HG03064 (cell line): ENCODE results near the gene OR6N2.

Experiments
- ATAC-seq: cut with Tn5 transposase; IDR thresholded peaks from one replicate; pipeline ENCODE4 v1.9.1; 2021; ENCODE audit warnings: low read depth; ENCODE audit not compliant: unreplicated experiment

OR6N2 gene, protein sequence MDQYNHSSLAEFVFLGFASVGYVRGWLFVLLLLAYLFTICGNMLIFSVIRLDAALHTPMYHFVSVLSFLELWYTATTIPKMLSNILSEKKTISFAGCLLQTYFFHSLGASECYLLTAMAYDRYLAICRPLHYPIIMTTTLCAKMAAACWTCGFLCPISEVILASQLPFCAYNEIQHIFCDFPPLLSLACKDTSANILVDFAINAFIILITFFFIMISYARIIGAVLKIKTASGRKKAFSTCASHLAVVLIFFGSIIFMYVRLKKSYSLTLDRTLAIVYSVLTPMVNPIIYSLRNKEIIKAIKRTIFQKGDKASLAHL

DNA sequence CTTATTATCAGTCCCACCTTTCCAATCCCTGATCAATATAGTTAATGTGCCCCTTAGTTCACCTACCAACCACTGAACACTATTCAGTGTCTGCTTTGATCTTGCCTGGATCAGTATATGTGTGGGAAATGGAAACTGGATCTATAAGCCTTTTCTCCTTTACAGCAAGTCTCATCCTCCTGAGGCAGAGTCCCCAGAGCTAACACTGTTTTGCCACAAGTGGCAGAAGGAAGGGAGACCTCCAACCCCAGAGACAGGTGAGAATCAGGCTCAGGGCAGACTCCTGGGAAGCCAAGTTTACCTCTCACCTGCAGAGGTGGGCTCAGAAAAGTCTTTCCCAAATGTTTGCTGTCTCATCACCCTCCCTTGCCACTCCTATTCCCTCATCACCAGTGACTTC lies at the start of gene OR6N2:
TSS of gene OR6N2 (minus strand) at position 101 of the 400 bp plus-strand sequence. CDS start 3,569 bp downstream, outside the sequence.
- ATAC-seq: no peak

DNA sequence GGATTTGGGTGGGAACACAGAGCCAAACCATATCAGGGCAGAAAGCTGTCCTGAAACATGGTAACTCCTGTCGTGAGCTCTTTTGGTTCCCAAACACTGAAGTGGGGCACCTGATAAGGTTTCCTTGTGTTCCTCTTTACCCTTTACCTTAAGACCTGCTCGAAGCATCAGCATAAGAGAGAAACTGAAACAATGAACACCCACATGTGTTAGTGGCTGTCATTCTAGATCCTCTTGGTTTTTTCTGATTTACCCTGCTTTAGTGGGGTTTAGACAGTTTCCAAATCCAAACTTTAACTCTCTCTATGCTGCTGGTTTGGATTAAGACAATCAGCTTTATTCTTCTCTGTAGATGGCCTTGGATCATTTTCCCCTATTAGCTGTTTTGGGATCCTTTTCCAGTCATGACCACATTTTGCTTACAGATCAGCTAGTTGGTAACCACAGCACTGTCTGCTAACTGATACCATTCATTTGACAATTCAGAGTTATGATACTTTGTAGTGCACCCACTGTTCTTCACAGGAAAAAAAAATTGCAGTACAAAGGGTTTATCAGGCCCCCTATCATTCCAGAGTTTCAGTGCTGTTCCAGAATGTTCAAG lies 49.2 kb upstream of the OR6N2 start:
- peak; percentile 51 for ATAC-seq

DNA sequence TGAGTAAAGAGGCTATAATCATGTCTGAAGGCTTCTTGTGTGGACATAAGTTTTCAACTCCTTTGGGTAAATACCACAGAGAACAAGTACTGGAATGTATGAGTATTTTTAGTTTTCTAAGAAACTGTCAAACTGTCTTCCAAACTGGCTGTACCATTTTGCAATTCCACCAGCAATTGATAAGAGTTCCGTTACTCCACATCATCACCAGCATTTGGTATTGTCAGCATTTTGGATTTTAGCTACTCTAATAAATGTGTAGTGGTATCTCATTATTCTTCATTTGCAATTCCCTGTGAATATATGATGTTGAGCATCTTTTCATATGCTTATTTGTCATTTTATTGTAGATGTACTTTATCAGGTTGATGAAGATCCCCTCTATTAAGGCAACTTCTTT lies 40.7 kb upstream of the OR6N2 start:
- no peak for ATAC-seq

DNA sequence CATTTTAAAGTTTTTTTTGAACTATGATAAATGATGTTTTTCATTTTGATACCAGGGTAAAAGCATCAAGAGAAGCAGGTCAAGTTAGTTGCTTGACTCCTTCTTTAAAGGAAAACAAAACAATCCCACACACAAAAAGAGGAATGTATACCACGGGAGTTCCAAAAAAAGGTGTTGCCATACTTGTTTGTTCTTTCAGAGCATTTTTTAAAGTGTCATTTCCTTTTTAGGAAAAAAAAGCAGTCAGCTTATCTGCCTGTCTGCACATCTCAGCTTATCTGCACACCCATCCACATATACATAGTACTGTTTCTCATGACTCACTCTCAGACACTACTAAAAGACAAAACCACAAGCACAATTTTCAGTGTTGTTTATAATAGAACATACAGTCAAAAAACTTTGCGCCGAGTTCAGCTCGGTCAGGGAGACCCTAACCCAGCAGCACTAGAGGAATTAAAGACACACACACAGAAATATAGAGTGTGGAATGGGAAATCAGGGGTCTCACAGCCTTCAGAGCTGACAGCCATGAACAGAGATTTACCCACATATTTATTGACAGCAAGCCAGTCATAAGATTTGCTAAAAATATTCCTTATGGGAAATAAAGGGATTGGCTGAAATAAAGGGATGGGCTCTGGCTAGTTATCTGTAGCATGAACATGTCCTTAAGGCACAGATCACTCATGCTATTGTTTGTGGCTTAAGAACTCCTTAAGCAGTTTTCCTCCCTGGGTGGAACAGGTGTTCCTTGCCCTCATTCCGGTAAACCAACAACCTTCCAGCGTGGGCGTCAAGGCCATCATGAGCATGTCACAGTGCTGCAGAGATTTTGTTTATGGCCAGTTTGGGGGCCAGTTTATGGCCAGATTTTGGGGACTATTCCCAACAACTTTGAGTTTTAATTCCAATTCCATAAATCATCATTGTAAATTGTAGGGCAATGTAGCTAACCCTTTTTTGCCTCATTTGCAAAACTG lies 38.7 kb upstream of the OR6N2 start:
- peak; percentile 86 for ATAC-seq

DNA sequence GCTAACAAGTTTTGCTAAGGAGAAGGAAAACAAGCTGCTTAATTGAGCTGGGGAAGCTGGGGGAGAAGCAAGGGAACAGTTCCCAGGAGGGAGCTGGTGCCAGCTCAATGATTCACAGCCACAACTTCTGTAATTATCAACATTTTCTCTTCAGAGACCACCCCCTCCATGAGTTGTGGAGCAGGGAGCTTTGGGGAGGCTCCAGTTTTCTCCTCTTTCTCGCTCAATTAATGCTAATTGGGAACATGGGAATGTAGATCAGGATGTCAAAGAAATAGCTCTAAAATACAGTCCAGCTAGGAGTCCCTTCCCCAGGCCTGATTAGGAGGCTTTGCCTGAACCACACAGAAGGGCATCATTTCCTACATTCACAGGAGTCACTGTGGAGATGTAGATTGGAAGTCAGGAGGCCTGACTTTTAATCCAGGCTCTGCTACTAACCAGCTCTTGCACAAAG lies 38.0 kb upstream of the OR6N2 start:
- peak; percentile 22 for ATAC-seq

DNA sequence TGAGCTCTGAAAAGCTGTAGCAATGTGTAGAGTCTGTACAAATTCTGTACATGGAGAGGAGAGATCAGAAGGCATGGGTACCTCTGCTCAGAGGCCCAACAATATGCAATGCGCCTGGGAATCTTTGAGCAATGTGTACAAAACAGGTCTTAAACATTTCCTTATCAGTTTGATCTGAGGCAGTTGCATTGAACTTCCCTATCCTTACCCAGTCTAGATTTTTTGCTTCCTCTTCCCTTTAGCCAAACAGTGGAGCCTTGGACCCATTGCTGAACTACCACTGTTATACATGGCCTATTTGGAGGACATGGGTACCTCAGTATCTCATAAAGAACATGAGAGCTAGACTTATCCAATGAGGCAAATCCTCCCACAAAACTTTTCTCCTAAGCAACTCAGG lies 37.6 kb upstream of the OR6N2 start:
- ATAC-seq: no peak

DNA sequence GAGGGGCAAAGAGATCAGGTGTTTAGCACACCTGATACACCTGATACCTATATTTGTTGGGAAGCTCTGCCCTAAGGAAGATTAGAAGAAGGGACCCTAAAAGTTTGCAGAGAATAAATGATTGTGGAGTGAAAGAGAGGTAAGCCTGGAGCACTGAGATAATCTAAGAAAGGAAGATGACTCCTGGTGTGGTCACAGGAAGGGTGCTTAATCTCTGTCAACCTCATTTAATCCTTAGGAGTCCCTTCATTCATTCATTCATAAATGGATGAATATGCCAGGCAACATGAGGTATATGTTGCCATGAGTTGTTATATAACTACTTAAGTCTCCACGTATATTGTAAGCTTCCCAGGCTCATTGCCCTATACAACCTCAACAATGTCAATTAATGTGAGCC lies 34.0 kb upstream of the OR6N2 start:
- no peak for ATAC-seq

DNA sequence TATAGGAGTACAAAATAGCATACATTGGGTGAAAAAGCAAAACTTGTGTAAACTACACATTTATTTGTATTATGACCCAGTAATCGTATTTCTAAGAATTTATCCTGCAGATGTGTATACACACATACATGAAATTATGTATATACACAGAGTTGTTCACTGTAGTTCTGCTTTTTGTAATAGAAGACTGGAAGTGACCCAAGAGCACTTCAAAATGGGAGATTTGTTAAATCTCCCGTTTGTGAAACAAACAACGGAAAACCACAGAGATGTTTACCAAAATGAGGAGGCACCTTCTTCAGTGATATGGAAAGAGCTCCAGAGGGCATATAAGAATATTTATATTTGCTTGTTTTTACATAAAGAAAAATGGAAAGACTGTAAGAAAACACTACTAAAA lies 32.2 kb upstream of the OR6N2 start:
- no peak for ATAC-seq

DNA sequence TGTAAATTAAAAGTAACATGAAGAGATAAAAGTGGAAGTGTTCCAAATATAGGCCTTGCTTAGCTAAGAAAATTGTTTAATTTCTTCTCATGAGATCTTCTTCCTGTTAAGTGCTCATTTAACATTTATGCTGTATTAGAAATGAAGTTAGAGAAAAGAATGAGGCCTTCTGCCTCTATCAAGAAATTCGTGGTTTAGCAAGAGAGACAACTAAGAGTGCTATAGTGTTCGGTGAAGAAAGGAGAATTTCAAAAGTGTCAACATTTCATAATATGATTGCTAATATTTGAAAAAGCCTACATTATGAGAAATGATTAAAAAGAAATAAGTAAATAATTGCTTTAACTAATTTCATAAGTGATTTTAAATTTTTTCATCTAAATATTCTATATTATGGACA lies 31.3 kb upstream of the OR6N2 start:
- ATAC-seq: no peak

DNA sequence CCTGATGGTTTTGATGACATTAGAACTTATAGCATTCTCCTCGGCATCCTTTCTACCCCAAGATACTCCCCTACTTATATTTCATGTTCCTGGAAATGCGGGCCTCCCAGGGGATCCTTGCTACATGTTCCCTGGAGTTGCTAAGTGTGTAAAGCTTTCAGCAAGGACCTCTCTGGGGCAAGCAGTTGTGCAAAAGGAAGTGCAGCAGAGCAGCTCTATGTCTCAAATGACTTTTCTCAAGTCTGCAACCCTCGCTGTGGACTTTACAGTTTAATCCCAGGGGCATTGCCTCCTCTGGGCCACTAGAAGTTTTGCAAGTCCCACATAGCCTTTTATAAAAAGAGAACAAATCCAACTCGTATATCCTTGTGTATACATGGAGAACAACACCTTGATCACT lies 29.3 kb upstream of the OR6N2 start:
- ATAC-seq: no peak

DNA sequence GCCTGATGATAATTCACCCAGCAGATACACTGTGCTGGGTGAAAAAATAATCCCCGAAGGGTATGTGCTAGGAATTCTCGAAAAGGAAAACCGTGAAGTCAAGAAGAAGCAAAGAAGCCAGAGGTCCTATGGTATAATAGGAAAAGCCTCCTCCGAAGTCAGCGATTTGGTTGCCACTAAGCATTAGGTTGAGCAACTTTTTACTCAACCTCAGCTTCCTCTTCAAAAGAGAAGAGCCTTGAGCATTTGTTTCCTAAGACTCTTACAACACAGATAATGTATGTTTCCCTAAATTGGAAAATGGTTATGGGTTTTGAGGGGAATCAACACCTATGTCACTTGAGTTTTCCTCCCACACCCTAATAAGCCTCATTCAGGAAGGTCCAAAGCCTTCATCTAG lies 28.9 kb upstream of the OR6N2 start:
- no peak for ATAC-seq

DNA sequence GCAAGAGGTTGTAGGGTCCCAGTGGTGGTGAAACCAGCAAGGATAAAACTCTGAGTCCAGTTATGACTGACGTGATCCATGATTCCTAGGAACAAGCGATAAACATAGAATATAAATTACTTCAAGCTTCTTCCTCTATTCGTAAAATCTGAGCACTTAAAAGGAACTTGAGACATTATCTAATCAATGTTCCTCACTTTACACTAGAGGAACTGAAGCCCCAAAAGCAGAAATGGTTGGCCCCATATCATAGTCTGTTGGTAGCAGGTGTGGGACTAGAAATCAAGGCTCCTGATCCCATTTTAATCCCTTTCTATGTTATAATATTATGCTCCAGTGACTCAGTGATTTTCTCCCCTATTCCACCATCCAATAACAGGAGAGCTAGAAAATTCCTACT lies 28.3 kb upstream of the OR6N2 start:
- ATAC-seq: no peak

DNA sequence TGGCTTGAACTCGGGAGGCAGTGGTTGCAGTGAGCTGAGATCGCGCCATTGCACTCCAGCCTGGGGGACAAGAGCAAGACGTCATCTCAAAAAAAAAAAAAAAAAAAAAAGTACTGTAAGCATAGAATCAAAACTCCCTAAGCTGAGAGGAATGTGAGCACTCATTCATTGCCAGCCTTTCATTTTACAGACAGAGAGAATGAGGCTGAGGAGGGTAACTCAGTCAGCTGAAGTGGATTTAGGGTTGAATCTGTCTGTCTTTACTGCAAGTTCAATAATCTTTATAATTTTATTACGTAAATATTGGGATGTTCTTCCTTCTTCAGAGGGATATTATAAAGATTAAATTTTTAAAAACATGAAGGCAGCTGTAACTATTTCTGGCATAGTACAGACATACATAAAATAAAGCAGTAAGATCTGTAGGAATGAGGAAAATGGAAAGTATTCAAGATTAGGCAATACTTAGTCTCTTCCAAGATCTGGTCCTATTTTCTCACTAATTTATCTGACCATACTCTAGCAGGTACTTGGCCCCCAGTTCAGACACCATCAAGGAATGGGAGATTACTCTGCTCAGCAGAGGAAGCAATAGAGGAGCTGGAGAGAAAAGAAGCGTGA lies 26.0 kb upstream of the OR6N2 start:
- no peak for ATAC-seq

DNA sequence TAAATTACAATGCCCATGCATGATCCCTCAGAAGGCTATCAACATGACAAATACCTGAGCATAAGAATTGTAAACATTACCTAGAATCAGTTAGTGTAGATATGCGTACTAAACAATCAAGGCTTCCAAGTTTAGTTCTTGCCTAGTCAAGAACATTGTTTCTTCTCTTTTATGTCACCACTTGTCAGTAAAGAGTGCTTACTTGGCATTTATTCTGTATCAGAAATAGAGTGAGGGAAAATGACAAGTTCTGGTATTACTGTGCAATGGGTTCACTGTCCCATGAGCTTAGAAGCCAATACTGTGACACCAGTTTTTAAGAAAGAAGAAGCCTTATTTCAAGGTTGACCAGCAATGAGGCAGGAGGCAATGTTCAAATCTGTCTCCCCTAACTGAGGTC lies 22.7 kb upstream of the OR6N2 start:
- no peak for ATAC-seq

DNA sequence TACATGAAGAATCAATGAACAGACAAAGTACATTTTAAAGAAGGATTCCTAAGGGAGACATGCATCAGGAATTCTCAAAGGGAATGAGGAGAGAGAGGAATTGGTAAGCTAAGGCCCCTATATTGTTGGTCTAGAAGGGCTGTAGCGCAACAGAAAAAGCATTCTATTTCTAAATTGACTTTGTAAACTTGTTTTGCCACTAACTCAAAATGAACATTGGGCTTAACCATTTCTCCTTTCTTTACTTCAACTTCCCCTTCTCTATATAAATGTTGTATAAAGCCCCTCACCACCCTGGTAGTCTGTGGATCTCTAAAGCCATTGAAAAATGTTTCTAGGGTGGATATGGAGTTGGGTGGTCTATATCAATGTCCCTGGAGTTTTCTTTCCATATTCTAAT lies 20.4 kb upstream of the OR6N2 start:
- no peak for ATAC-seq

DNA sequence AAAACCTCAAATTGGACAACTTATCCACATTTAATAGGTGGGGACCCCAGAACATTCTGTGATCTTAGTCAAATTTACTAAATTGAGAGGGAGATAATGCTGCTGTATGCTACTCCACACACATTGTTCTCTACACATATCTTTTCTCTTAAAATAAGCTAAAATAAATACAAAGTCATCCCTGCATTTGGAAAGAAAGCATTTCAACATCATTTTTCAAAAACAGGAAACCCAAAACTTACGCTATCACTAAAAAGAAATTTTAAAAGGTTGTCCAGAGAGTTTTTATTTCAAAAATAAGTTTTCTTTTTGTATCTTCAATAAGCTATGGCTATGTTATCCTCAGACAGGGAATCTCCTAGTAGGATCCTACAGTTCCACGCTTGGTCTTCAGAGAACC lies 19.5 kb upstream of the OR6N2 start:
- no peak for ATAC-seq

DNA sequence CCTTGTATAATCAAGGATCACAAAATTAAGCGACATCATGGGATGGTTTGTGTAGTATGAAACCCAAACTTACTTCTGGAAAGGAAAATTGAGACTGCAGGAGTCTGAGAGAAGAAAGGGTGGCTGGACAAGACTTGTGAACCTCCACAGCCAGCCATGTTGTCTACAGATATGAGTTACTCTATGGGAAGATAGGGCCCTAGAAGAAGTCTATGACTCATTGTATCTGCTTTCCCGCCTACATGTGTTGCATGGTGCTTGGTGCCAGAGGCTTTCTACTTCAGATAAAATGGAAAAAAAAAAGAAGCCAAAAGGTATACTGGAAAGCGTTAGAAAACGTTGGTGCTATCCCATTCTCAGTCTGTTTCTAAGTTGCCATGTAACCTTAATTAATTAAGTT lies 18.7 kb upstream of the OR6N2 start:
- ATAC-seq: no peak

DNA sequence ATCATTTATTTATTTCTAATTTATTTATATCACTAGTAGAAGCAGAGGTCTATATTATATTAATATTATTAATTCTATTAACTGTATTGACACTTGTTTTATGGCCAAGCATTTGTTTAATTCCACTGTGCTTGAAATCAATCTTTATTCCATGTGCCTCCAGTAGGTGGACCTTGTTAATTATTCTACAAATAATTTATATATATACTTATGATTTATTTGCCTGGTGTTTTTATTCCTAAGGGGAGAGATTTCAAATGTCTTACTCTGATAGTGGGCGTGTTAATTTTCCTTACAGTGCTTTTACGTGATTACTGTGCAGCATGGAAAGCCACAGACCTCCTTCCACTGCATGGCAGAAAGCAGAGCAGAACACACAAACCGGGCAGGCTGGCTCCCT lies 17.5 kb upstream of the OR6N2 start:
- no peak for ATAC-seq

DNA sequence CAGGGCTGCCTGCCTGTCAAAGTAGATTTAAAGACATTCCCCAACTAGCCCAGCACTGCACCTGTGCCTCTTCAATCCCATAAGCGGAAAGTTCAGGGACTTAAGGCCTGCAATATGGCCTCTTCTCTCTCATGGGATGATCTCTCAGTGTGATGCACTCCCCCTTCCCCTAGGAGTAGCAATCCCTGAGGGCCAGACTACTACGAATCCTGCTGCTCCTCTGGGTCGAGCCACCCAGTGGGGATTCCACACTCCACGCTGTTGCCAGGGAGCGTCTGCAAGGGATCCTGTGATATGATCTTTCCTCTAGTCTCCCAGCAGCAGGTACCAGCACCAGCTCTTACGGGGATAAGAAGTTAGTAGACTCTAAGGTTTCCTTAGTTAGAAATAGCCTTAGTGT lies 13.2 kb upstream of the OR6N2 start:
- no peak for ATAC-seq

DNA sequence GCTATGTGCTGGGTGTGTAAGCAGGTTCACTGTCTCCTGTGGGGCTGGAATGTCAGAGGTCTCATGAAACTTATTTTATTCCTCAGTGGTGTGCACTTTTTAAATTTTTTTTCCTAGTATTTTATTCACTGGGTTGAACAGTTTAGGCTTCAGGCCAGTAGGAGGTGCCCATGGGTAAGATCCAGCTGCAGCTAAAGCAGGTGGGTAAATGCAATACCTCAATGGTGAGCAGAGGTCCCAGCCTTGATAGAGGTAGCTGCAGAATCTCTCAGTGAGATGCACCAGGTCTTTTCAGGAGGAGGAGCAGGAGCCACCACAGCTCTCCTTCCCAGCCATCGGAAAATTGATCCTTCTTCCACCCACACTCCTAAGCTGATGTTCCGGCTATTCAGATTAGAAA lies 12.6 kb upstream of the OR6N2 start:
- ATAC-seq: no peak
